NT2/D1 (cell line): ENCODE data around the gene OSBPL2.

Experiments
- DNase-seq: peaks from one replicate; pipeline ENCODE4 v3.0.0-alpha.2; 2011; ENCODE audit warnings: low read depth, low spot score
- H3K27me3 ChIP-seq: 2 replicates; pipeline ENCODE4 v1.6.0; 2011; ENCODE audit warnings: mild to moderate bottlenecking; ENCODE audit not compliant: insufficient read length, insufficient read depth
- H3K36me3 ChIP-seq: 2 replicates; pipeline ENCODE4 v1.6.1; 2011; ENCODE audit warnings: mild to moderate bottlenecking, low read length, mixed read lengths; ENCODE audit not compliant: insufficient read depth, insufficient read length
- H3K4me1 ChIP-seq: 2 replicates; pipeline ENCODE4 v1.5.1; 2011; ENCODE audit not compliant: insufficient read depth, insufficient read length
- H3K4me3 ChIP-seq: 2 replicates; pipeline ENCODE4 v1.5.1; 2011; ENCODE audit warnings: low read depth; ENCODE audit not compliant: insufficient read length
- H3K9ac ChIP-seq: 2 replicates; pipeline ENCODE4 v1.6.0; 2011; ENCODE audit warnings: low read depth; ENCODE audit not compliant: insufficient read length
- H3K9me3 ChIP-seq: 2 replicates; pipeline ENCODE4 v1.5.1; 2011; ENCODE audit warnings: mild to moderate bottlenecking, low read length; ENCODE audit not compliant: insufficient read depth
- SUZ12 ChIP-seq: IDR thresholded peaks from 2 replicates; pipeline ENCODE4 v1.6.1; 2011; ENCODE audit not compliant: insufficient read length, insufficient read depth; ENCODE audit errors: extremely low read depth
- YY1 ChIP-seq: IDR thresholded peaks from 2 replicates; pipeline ENCODE4 v1.6.1; 2011; ENCODE audit not compliant: insufficient read length, insufficient read depth
- ZNF274 ChIP-seq: IDR thresholded peaks from 2 replicates; pipeline ENCODE4 v1.6.1; 2011; ENCODE audit warnings: mild to moderate bottlenecking, low read depth, low read length

OSBPL2 gene

DNA sequence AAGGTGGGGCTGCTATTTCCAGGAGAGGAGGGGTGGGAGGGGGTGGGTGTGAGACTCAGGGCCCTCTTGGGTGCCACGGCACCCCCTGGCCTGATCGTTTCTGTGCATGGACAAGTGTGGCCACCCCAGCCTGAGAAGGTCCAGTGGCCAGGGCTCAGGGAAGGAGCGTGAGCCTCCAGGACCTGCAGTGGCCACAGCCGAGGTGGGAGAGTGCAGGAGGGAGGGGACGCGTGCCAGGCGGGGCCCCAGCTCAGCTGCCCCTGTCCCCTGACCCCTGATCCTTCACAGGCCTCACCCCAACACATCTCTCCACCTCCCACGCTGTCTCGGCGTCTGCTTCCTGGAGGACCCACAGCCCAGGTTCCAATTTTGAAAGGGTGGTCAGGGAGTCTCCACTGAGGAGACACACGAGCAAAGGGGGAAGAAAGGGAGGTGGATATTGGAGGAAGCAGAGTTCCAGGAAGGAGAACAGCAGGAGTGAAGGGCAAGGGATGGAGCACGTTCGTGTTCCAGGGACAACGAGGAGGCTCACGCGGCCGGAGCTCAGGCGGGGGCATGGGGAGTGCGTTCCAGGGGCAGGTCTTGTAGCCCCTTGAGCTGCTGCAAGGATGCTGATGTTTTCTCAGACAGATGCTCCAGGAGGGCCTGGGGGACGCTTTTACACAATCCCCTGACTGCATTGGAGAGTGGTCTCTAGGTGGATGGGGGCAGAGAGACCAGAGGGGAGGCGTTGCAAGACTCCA, 14.0 kb upstream of the OSBPL2 start:
- TF ChIP-seq SUZ12 (no peak), YY1 (no peak), ZNF274 (no peak)
- Histone ChIP-seq H3K4me3 (no peak overlapping the region), H3K27me3 (peaks cover 55% of the 10 kb centered on the region), H3K36me3 (no peaks in the 10 kb centered on the region), H3K9ac (no peak overlapping the region), H3K9me3 (no peaks in the 10 kb centered on the region), H3K4me1 (peaks cover 30% of the 10 kb centered on the region)
- DNase-seq, result no peak

DNA sequence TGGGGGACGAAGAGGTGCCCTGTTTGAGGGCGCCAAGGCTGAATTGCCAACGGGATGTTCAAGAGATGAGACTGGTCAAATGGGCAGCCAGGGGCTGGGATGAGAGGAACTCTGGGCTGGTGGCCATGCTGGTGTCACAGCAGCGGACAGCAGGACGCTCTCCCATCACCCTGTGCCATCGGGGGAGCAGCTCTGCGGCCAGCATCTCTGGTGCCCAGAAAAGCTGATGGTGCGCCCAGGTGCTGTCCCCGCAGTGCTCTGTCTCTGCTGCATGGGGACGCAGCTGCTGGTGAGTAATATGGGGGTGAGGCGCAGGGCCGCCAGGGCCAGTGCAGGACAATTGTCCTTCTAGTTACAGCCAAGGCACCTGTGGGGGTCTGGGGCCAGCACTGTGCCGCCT, 13.3 kb upstream of the OSBPL2 start:
- no peaks in the 10 kb centered on the region for H3K9me3 ChIP-seq
- H3K4me1 ChIP-seq, result peaks cover 27% of the 10 kb centered on the region
- TF ChIP-seq SUZ12, result no peak
- TF ChIP-seq ZNF274, result no peak
- TF ChIP-seq YY1, result no peak
- H3K4me3 ChIP-seq, result no peak overlapping the region
- H3K36me3 ChIP-seq, result no peaks in the 10 kb centered on the region
- H3K9ac ChIP-seq, result no peak overlapping the region
- DNase-seq, result no peak
- H3K27me3 ChIP-seq, result peaks cover 51% of the 10 kb centered on the region

DNA sequence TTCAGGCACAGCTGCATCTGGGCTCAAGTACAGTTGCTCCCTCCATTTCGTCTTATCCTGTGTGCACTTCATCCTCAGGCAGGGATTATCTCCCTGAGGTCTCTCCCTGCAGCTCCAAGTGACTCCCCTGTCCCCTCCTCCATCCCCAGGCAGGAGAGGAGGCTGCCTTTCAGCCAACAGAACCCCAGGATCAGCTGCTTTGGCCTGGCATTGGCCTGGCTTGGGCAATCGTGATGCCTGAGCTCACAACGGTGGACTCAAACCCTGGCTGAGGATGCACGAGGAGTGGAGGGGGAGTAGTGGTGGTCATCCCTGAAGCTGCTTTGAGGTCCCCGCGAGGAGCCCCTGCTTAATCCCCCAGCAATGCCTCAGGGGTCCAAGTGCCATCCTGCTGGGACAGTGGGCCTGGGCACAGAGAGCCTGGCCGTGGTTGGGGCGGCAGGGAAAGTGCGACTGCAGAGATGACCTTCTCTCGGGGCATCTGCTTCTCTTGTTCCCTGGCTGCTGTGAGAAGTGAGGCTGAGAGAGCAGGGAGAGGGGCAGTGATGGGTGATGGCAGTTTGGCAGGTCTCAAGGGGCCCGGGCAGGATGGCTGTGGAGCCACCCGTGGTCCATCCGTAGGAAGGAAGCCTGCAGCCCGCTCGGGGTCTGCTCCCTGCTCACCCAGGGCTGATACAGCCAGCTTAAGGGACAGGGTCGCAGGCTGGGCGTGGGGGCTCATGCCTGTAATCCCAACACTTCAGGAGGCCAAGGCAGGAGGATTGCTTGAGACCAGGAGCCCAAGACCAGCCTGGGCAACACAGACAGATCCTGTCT, 12.3 kb upstream of the OSBPL2 start:
- TF ChIP-seq ZNF274 (no peak), SUZ12 (no peak), YY1 (no peak)
- no peaks in the 10 kb centered on the region for H3K36me3 ChIP-seq
- no peaks in the 10 kb centered on the region for H3K9me3 ChIP-seq
- no peak overlapping the region for H3K9ac ChIP-seq
- peaks cover 43% of the 10 kb centered on the region for H3K27me3 ChIP-seq
- DNase-seq, result no peak
- peaks cover 21% of the 10 kb centered on the region for H3K4me1 ChIP-seq
- H3K4me3 ChIP-seq, result no peak overlapping the region

DNA sequence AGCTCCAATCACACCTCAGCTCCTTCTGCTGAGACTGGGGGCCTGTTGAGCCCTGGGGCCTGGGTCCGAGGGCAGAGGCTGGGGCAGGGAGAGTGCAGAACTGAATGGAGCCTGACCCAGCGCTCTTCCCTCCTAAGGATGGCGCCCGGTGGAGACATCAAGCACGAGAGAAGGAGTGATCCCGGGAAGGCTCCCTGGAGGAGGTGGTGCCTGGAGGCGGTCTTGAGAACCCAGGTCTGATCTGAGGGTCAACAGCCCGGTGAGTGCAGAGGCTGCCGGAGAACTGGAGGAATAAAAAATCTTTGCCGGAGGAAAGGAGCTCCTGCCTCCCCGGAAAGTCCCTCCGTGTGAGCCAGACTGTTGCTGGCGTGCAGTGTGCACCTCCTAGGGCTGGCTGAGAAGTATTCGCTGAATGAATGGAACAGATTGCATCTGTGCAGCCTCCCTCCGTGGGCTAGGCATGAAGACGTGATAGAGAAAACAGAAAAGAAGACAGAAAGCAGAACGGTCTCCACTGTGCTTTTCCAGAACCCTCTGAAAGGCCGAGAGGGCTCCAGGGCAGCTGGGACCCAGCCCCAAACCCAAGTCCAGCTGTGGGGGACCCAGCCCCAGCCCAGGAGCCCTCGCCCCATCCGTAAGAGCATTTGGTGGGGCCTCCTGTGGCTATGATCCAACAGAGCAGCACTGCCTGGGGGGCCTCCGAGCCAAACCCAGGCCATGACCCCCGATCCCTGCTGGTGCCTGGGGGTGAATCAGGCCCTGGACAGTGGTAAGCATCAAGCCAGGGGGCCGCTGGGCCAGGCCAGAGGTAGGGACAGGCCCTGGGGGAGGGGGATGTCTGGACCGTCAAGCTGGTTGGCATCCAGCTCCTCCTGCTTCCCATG, 11.4 kb upstream of the OSBPL2 start:
- no peak overlapping the region for H3K4me3 ChIP-seq
- peaks cover 14% of the 10 kb centered on the region for H3K4me1 ChIP-seq

DNA sequence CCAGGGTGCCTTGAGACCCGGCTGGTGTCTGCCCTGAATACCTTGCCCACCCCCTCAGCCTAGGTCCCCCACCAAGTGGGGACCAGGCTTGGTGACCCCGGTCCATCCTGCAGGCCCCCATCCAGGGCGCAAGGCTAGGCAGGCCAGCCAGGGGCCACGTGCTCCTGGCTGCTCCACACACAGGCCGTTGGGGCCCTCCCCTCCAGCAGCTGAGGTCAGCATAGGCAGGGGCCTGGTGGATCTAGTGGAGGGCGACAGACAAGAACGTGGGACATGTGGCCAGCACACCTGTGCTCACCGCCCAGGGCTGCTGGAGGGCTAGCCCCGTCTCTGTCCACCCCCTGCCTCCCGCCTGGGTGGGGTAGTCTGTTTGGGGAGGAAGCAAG, 10.7 kb upstream of the OSBPL2 start:
- TF ChIP-seq YY1 (no peak), ZNF274 (no peak), SUZ12 (no peak)
- H3K27me3 ChIP-seq, result peaks cover 27% of the 10 kb centered on the region
- no peak for DNase-seq
- no peak overlapping the region for H3K4me3 ChIP-seq
- H3K36me3 ChIP-seq, result no peaks in the 10 kb centered on the region
- no peaks in the 10 kb centered on the region for H3K9me3 ChIP-seq
- peaks cover 14% of the 10 kb centered on the region for H3K4me1 ChIP-seq
- no peak overlapping the region for H3K9ac ChIP-seq

More for the DNA sequence above, 11.4 kb upstream of the OSBPL2 start:
- no peak for DNase-seq
- no peak for TF ChIP-seq YY1
- TF ChIP-seq ZNF274, result no peak
- TF ChIP-seq SUZ12, result no peak
- Histone ChIP-seq H3K27me3 (peaks cover 33% of the 10 kb centered on the region), H3K36me3 (no peaks in the 10 kb centered on the region), H3K9me3 (no peaks in the 10 kb centered on the region), H3K9ac (no peak overlapping the region)

DNA sequence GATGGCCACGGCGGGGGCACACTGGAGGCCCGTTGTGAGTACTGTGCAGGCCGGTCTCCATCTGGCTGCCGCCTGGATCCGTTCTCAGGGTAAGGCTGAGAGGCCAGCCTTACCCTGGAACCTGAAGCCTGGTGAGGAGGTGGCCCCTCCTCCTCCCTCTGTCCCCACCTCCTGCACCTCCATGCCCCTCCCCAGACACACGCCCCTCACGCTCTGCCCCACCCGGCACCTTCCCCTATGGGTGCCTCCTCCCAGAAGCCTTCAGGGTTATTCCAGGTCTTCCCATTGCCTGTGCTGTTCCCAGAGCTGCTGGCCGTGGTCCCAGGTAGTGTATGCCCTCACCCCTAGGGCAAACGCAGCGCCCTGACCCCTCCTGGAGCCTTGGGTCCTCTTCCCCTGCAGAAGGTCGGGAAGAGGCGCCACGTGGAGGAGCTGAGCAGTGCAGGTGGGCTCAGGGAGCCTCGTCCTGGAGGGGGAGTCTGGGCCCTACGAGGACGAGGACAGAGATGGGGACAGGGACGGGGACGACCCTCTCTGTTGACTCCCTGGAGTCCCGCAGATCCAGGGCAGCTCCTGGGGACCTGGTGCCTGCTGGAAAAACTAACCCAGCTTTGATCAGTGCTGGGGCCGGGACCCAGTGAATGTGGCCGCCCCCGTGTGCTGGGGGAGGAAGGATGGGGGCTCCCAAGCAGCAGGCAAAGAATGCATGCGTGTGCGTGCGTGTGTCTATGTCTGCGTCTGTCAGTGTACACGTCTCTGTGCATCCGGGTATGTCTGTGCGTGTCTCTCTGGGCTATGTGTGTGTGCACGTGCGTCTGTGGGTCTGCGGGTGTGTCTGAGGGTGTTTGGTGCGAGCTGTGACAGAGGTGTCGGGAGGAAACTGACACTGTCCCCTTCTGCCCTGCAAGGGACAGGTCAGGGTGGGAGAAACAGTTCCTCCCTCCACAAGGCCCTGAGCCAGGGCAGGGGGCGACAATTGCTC, 10.1 kb upstream of the OSBPL2 start:
- Histone ChIP-seq H3K9ac (no peak overlapping the region), H3K27me3 (peaks cover 20% of the 10 kb centered on the region), H3K36me3 (no peaks in the 10 kb centered on the region), H3K4me3 (no peak overlapping the region), H3K9me3 (no peaks in the 10 kb centered on the region), H3K4me1 (peaks cover 14% of the 10 kb centered on the region)
- no peak for TF ChIP-seq ZNF274
- DNase-seq, result no peak
